ENCODE results near the gene EYA2. TPM values are rescaled to one million over a fixed set of nuclear protein-coding genes. Genes with fewer than 3 reads are reported as not detected.
A peak's percentile ranks its signal among the peaks of the same experiment; 100 is the strongest.

The EYA2 gene
- total RNA-seq, 4 donors from 2014 or later, result 9.7 to 22.1 (median 14.3) TPM

GRCh38 chr20:46951405-46951804 lies 56.8 kb downstream of the EYA2 start:
- no peak for DNase-seq
- peaks cover 0 to 4% (median 0%) of the 10 kb centered on the region in 3 donors for H3K9me3 ChIP-seq
- intact Hi-C loops (cut with DNase I), result no loop called here
- no peak for TF ChIP-seq POLR2A (IDR thresholded peaks at IDR 0.05)
- TF ChIP-seq, protein P1, sequence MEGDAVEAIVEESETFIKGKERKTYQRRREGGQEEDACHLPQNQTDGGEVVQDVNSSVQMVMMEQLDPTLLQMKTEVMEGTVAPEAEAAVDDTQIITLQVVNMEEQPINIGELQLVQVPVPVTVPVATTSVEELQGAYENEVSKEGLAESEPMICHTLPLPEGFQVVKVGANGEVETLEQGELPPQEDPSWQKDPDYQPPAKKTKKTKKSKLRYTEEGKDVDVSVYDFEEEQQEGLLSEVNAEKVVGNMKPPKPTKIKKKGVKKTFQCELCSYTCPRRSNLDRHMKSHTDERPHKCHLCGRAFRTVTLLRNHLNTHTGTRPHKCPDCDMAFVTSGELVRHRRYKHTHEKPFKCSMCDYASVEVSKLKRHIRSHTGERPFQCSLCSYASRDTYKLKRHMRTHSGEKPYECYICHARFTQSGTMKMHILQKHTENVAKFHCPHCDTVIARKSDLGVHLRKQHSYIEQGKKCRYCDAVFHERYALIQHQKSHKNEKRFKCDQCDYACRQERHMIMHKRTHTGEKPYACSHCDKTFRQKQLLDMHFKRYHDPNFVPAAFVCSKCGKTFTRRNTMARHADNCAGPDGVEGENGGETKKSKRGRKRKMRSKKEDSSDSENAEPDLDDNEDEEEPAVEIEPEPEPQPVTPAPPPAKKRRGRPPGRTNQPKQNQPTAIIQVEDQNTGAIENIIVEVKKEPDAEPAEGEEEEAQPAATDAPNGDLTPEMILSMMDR (IDR thresholded peaks at IDR 0.05), result no peak
- WGBS, 2 donors, result 46 to 60% methylated on average over 2 to 3 of the region's 4 CpGs
- H3K27me3 ChIP-seq, result no peaks in the 10 kb centered on the region
- H3K4me1 ChIP-seq, result peaks cover 0 to 47% (median 4%) of the 10 kb centered on the region in 3 donors
- peak overlapping the region in 1 of 4 donors; percentile 46 for H3K27ac ChIP-seq
- no peak overlapping the region for H3K4me3 ChIP-seq
- H3K36me3 ChIP-seq, result no peaks in the 10 kb centered on the region

GRCh38 chr20:46951840-46952497 lies 57.3 kb downstream of the EYA2 start:
- peaks cover 0 to 9% (median 0%) of the 10 kb centered on the region in 3 donors for H3K9me3 ChIP-seq
- H3K27ac ChIP-seq, result peak overlapping the region in 1 of 4 donors; percentile 46
- no peak for DNase-seq
- WGBS, 2 donors, result 63 to 70% methylated on average over 7 to 9 of the region's 10 CpGs
- TF ChIP-seq POLR2A (IDR thresholded peaks at IDR 0.05), result no peak
- TF ChIP-seq, protein P1 (IDR thresholded peaks at IDR 0.05), result no peak
- no peaks in the 10 kb centered on the region for H3K27me3 ChIP-seq
- intact Hi-C loops (cut with DNase I), result no loop called here
- no peak overlapping the region for H3K4me3 ChIP-seq
- H3K4me1 ChIP-seq, result peaks cover 0 to 42% (median under 1%) of the 10 kb centered on the region in 3 donors
- H3K36me3 ChIP-seq, result no peaks in the 10 kb centered on the region

DNA sequence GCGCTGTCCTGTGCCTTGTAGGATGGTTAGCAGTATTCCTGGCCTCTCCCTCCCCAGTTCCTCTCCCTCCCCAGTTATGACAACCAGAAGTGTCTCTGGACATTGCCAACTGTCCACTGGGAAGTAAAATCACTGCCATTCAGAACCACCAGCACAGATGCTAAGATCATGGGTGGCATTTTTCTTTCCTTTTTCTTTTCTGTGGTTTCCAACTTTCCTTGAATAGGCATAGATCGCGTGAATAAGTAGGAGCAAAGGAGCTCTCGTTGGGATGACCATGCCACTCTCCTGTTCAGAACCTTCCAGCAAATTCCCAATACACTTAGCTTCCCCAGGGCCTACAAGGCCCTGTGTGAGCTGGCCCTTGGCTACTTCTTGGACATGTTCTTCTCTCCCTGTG lies 59.0 kb downstream of the EYA2 start:
- intact Hi-C loops (cut with DNase I), result no loop called here
- Histone ChIP-seq H3K27ac (no peak overlapping the region), H3K4me3 (no peak overlapping the region), H3K4me1 (peaks cover 0 to 36% (median 0%) of the 10 kb centered on the region in 3 donors), H3K9me3 (peaks cover 0 to 9% (median 0%) of the 10 kb centered on the region in 3 donors), H3K27me3 (no peaks in the 10 kb centered on the region), H3K36me3 (no peaks in the 10 kb centered on the region)
- DNase-seq, result no peak
- 68 to 86% methylated on average over 4 of the region's 4 CpGs for WGBS, 2 donors
- TF ChIP-seq, protein P1 (IDR thresholded peaks at IDR 0.05), result no peak
- TF ChIP-seq POLR2A (IDR thresholded peaks at IDR 0.05), result no peak

DNA sequence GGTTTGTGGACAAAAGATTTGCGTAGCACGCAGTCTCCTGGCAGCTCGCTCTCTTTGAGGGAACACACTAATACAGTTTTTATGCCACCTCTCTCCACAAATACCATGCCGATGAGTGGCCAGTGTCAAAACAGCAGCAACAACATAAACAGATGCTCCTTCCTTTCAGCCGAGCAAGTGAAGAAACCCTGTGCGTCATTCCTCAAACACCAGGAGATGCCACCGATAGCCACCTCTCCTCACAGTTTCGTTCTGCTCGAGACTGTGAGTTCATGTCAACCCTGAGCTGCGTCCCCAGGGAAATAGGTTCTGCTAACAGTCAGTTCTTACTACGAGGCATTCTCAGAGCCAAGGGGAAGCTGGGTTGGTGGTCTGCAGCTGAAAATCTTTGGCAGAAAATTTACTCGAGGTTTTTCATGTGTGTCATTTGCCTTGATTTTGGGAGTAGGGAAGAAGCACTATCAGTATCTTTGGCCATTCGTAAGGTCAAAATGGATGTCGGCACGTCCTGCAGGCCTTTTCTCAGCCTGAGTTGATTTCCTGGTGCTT lies 59.9 kb downstream of the EYA2 start:
- Histone ChIP-seq H3K27ac (peak overlapping the region in 1 of 4 donors; percentile 36), H3K4me3 (no peak overlapping the region), H3K36me3 (no peaks in the 10 kb centered on the region), H3K4me1 (peaks cover 0 to 36% (median 4%) of the 10 kb centered on the region in 3 donors), H3K27me3 (no peaks in the 10 kb centered on the region), H3K9me3 (peaks cover 0 to 9% (median 0%) of the 10 kb centered on the region in 3 donors)
- 79 to 80% methylated on average over 11 to 15 of the region's 15 CpGs for WGBS, 2 donors
- no peak for DNase-seq
- intact Hi-C loops (cut with DNase I), result no loop called here
- TF ChIP-seq POLR2A (IDR thresholded peaks at IDR 0.05), result no peak
- TF ChIP-seq, protein P1 (IDR thresholded peaks at IDR 0.05), result no peak
